IPS-NIHi11 (cell line): ENCODE data around the gene KLHDC7A.

ENCODE experiments used
- DNase-seq: peaks from one replicate; pipeline ENCODE4 v3.0.0; 2012; ENCODE audit warnings: mixed read lengths, low spot score

The KLHDC7A gene

DNA sequence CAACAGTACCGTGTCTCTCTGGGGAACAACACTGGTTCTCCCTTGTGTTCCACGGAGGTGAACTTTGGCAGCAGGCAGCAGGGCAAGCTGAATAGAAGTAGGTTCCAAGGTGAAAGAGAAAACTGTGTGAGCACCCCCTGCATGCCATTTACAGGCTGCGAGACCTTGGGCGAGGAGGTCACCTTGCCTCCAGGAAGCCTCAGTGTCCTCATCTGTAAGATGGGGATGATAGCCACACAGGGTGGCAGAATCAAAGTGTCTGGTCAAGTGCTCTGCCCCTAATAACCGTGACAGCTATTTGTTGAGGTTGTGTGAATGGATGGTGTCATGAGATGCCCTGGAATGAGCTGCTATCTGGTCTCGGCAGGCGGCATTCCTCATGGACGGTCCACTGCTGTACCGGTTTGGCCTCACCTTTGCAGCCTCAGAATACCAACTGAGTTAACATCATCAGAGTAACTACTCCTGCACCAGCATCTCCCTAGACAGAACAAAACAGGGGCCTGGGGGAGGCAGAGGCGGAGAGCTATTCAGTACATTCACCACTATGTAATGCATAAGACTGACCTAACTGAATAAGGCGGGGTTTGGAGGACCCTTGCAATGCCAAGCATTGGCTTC lies 7.4 kb upstream of the KLHDC7A start:
- DNase-seq, result no peak

DNA sequence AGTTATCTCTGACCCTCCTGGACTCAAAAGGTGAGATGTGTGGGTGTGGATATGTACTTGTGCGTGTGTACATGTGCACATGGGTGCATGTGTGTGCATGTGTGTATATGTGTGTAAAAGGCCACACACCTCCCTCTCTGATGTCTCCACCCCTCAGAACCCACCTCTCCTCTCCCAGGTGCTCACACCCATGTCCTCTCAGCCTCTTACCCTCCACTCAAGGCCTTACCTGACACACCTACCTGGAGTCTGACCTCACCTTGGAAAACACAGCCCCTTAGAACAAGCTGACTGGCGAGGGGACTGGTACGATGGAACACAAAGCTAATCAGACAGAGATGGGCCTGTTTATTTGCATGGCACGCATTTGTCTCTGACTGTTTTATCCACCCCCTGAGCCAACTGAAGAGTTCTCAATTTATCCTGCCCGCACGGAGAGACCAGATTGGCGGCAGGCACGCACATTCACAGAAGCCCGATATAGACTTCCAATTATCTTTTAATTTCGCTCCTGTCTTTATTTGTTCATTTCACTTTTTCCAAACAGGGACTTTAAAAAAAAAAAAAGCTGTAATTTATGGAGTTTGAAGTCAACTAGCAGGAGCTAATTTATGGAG lies 6.1 kb upstream of the KLHDC7A start:
- no peak for DNase-seq

DNA sequence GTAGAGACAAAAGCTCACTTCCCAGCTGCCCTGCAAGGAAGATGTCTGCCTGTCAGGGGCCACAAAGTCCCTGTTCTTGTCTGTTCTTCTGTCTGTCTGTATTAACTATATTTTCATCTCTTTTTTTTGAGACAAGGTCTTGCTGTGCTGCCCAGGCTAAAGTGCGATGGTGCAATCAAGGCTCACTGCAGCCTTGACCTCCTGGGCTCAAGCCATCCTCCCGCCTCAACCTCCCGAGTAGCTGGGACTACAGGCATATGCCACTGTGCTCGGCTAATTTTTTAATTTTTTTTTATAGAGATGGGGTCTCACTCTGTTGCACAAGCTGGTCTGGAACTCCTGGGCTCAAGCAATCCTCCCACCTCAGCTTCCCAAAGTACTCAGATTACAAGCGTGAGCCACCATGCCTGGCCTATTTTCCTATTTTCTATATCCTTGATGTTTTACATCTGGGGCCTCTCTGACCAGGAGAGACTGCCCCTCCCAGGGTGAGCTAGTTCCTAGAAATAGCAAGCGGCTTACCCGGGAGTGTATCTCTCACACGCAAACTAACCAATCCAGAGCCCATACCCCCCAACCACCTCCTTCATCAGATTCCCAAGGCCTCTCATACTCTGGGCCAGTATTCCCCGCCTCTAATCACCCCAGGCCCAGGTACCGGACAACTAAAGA lies 5.4 kb upstream of the KLHDC7A start:
- no peak for DNase-seq

- DNase-seq, result no peak
Observed at GRCh38 chr1:18479454-18479853, 1.3 kb upstream of the KLHDC7A start.

DNA sequence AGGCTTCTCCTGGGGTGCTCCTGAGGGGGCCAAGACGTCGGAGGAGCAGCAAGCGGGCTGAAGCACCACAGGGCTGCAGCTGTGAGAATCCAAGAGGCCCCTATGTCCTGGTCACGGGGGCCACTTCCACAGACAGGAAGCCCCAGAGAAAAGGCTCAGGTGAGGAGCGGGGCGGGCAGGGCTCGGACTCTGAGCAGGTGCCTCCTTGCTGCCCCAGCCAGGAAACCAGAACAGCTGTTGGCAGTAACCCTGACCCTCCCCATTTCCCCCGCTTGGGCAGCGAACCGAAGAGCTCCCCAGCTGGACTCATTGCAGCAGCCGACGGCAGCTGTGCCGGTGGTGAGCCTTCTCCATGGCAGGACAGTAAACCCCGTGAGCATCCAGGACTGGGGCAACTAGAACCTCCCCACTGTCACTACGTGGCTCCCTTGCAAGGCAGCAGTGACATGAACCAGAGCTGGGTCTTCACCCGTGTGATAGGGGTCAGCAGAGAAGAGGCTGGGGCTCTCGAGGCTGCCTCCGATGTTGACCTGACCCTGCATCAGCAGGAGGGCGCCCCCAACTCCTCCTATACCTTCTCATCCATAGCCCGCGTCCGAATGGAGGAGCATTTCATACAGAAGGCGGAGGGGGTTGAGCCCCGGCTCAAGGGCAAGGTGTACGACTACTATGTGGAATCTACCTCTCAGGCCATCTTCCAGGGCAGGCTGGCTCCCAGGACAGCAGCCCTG lies 625 bp downstream of the KLHDC7A start:
- DNase-seq, result peak; percentile 25

- no peak for DNase-seq
Observed at GRCh38 chr1:18481921-18482701, 1.4 kb downstream of the KLHDC7A start.

DNA sequence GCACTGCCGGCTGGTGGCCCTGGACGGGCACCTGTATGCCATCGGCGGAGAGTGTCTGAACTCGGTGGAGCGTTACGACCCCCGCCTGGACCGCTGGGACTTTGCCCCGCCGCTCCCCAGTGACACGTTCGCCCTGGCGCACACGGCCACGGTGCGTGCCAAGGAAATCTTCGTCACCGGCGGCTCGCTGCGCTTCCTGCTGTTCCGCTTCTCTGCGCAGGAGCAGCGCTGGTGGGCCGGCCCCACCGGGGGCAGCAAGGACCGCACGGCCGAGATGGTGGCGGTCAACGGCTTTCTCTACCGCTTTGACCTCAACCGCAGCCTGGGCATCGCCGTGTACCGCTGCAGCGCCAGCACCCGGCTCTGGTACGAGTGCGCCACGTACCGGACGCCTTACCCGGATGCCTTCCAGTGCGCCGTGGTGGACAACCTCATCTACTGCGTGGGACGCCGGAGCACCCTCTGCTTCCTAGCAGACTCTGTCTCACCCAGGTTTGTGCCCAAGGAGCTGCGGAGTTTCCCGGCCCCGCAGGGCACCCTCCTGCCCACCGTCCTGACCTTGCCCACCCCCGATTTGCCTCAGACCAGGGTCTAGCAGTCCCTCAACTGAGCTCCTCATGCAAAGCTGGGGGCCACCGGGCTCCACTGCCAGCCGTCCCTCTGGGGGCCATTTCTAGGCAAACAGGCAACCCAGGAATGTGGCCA lies 2.1 kb downstream of the KLHDC7A start:
- DNase-seq, result no peak

- no peak for DNase-seq
Observed at GRCh38 chr1:18484276-18484675, 3.5 kb downstream of the KLHDC7A start.

DNA sequence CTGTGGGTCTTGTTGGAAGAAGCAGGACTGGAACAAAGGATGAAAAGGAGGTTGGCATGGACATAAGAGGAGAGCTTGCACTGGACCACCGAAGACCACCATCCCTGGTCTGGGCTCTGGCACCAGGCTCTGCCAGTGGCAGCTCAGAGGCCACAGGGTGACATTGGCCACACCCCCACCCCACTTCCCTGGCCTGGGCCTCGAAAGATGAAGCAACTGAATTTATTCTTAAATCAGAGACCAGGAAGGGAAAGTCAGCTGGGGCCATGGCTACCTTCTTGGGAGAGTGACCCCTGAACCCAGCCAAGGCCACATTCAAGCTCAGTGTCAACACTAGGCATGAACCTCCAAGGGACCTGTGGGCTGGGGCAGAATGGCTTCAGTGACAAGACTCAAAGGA lies 4.0 kb downstream of the KLHDC7A start:
- DNase-seq, result no peak

GRCh38 chr1:18485227-18485626 lies 4.5 kb downstream of the KLHDC7A start:
- no peak for DNase-seq

GRCh38 chr1:18486195-18486594 lies 5.5 kb downstream of the KLHDC7A start:
- DNase-seq, result peak; percentile 64

DNA sequence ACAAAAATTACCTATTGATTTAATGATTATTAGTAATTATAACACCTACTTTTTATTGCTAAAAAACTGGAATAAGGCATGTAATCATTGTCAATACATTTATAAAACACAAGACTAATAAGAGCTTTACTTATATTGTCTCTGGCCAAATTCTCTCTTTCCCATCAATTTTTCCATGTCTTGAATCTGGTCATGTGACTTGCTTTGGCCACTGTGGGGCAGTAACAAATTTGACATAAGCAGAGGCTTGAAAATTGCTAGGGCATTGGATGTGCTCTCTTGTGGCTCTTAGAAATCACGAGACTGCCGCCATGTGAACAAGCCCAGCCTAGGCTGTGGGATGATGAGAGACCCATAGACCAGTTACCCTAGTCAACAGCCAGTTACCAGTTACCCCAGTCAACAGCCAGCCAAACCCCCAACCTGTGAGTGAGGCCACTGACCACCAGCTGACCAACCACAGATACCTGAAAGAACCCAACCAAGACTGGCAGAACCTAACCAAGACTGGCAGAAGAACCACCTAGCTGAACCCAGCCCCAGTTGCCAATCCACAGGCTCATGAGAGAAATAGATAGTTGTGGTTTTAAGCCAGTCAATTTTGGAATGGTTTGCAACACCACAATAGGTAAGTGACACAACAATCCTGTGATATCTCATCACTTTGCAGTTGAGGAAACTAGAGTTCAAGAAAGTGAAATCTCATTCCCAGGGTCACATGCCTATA lies 8.8 kb downstream of the KLHDC7A start:
- no peak for DNase-seq

DNA sequence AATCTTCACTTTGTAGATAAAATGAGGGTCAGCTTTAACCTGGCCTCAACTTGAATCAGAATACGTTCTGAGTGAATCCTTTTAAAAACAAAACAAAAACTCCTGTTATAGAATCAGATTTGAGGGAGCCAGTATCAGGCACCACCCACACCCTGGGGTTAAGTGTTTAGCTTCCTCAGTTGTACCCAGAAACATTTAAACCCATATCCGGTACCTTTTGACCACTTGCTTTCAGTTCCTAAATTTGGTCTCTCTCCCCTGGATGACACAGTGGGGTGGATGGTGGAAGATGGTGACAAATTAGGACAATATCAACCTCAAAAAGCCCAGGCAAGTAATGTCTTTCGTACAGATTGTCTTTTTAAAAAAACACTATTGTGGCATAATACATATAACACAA lies 10.4 kb downstream of the KLHDC7A start:
- DNase-seq, result no peak

- no peak for DNase-seq
Observed at GRCh38 chr1:18494304-18494703, 13.6 kb downstream of the KLHDC7A start.

- DNase-seq, result no peak
Observed at GRCh38 chr1:18495635-18496034, 14.9 kb downstream of the KLHDC7A start.

DNA sequence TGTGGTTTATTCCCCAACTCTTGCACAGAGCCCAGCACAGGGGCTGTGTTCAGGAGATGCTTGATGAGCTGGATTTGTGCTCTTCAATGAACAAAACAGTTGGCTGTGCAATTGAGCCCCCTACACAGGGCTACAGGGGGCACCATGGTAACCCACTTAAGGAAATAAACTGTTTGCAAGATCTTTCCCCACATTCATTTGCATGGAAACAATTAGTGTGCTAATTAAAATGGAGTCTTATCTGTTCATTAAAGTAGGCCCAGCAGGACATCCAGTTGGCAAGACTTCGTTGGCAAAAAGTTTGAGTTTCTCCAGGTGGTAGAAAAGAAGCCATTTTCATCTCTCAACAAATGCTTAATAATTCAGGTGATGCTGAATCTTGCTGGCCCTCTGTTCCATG lies 15.3 kb downstream of the KLHDC7A start:
- no peak for DNase-seq

- no peak for DNase-seq
Observed at GRCh38 chr1:18496497-18497235, 15.9 kb downstream of the KLHDC7A start.

- DNase-seq, result no peak
Observed at GRCh38 chr1:18501833-18502232, 21.1 kb downstream of the KLHDC7A start.

- DNase-seq, result no peak
Observed at GRCh38 chr1:18504609-18505008, 23.9 kb downstream of the KLHDC7A start.

- no peak for DNase-seq
Observed at GRCh38 chr1:18505666-18506065, 24.9 kb downstream of the KLHDC7A start.
